KOPT-K1 (cell line): Measurements from ENCODE around the gene TMA7B.

Experiments used
- H3K27ac ChIP-seq: fragments of 200-600 bp; sonication (generic); 2 replicates; pipeline ENCODE4 v1.5.1; 2016; ENCODE audit warnings: antibody characterized with exemption, mild to moderate bottlenecking, low read depth, low read length; ENCODE audit not compliant: poor library complexity, severe bottlenecking
- H3K36me3 ChIP-seq: fragments of 200-600 bp; sonication (generic); 2 replicates; pipeline ENCODE4 v1.5.1; 2017; ENCODE audit warnings: antibody characterized with exemption, mild to moderate bottlenecking, low read length, moderate library complexity; ENCODE audit not compliant: insufficient read depth
- H3K9me3 ChIP-seq: fragments of 200-600 bp; sonication (generic); 2 replicates; pipeline ENCODE4 v1.5.1; 2017; ENCODE audit warnings: antibody characterized with exemption, low read length, mild to moderate bottlenecking; ENCODE audit not compliant: insufficient read depth, poor library complexity, severe bottlenecking

Gene TMA7B

DNA sequence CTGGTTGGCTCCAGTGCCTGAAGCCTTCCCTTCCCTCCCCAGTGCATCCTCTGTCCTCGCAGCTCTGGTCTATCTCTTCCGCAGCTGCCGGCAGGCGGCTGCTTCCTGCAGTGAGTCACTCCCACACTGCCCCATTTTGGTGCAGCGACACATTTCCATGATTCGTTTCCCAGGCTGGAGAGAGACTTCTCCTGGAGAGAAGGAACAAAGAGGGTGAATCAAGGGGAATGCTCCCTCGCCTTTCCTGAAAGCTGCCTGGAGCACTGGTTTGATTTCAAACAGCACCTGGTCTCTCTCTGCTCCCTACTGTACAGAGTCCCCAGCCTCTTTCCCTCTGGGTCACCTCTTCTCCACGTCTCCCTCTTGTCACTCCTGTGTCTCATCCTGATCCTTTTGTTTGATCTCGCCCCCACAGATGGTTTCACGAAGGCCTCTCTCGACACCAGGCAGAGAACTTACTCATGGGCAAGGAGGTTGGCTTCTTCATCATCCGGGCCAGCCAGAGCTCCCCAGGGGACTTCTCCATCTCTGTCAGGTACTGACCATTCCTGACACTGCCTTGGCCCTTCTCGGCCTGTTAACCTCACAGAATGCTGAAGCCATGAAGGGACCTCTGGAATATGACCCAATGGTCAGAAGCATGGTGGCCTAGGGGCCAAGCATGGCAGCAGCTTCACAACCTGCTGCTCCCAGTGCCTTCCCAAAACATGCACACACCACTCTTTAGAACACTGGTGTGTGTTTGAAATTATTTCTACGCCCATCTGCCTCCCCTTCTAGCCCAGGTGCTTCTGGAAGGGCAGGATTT is at the start of gene TMA7B:
Gene TMA7B (plus strand): TSS at position 758 of the 808 bp plus-strand sequence. CDS start 3,978 bp downstream, outside the sequence.
- H3K36me3 ChIP-seq, result peaks cover 100% of the 10 kb centered on the region
- H3K9me3 ChIP-seq, result no peaks in the 10 kb centered on the region
- H3K27ac ChIP-seq, result peak within 1 kb of the TSS; percentile 99

DNA sequence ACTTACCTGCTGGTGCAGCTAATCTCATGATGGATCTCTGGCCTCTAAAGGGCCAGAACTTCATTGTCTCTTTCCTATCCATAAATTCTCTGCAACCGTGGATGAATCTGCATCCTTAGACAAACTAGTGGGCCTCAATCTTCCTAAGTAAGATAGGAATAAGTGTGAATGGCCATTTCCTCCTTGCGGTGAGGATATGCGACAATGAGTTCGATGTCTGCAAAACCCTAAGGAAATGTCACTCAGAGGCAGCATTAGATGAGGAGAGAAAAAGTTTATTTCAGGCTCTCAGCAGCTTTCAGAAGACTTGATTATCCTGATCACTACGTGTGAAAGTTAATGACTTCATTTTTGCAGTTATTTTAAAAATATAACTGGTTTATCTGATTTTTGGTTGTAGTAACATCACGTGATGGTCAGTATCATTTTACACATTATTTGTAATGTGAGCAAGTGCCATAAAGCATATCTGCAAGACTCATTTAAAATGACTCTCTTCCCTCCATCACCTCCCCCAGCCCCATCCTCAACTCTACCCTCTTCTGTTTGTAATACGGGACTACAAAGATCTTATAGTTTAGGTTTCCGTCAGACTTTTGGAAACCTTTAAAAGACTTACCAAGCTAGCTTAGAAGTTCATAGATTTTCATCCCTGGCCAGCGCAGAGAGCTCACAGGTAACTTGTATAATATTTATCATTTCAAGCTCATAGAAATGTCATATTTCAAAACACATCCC is 49.2 kb upstream of the TMA7B start:
- Histone ChIP-seq H3K27ac (peak overlapping the region; percentile 27), H3K36me3 (peaks cover 6% of the 10 kb centered on the region; the same call in 1 of the 2 replicates), H3K9me3 (no peaks in the 10 kb centered on the region)

DNA sequence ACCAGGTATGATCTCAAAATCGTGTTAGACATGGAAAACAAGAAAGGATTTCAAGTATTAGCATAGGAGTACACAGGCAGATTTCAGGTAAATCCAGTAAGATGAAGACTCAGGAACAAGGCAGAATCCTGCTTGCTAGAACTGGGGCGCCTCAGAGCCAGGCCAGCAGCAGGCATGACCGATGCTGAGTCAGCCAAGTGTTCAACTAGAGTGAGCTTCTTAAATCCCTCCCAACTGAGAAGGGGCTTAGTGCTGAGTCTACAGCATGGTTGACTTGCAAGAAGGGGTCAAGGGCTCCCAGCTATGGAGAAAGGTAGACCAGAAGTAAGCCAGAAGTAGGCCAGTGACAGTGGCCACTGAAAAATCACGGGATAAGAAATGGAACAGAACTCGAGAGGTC is 46.9 kb upstream of the TMA7B start:
- Histone ChIP-seq H3K36me3 (peaks cover 6% of the 10 kb centered on the region; the same call in 1 of the 2 replicates), H3K9me3 (no peaks in the 10 kb centered on the region), H3K27ac (peak overlapping the region; percentile 40)

DNA sequence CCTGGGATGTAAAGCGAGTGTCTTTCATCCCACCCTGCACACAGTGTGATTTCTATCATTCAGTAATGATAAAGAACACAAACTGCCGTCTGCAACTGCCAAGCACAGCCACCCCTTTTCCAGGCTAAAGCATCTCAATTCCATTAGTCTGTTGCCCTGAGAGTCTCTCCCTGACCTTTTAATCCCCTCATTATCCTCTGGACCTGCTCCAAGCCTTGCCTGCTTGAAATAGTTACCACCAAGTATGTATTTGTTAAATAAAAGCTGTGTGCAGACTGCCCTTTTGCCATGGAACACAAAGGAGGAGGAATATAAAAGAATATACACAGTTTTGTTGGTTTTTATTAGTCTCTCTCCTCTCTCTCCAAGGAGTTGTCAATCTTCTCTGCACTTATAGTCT is 46.3 kb upstream of the TMA7B start:
- Histone ChIP-seq H3K36me3 (peaks cover 6% of the 10 kb centered on the region; the same call in 1 of the 2 replicates), H3K9me3 (no peaks in the 10 kb centered on the region), H3K27ac (peak overlapping the region; percentile 40)

DNA sequence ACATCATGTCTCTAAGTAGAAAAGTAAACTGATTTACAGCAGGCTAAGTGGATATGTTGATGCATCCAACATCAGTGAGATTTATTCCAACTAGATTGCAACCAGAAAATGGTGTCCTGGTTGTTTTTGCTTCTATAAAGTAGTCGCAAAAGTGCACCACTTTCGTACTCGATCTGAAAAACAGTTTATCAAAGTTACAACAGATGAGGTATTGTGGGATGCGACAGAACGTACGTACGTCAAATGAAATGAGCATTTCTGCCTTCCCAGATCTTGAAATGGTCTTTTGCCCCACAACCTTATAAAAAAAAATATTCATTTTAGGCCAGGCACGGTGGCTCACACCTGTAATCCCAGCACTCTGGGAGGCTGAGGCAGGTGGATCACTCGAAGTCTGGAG is 45.6 kb upstream of the TMA7B start:
- Histone ChIP-seq H3K9me3 (no peaks in the 10 kb centered on the region), H3K36me3 (peaks cover 6% of the 10 kb centered on the region; the same call in 1 of the 2 replicates), H3K27ac (peak overlapping the region; percentile 40)

DNA sequence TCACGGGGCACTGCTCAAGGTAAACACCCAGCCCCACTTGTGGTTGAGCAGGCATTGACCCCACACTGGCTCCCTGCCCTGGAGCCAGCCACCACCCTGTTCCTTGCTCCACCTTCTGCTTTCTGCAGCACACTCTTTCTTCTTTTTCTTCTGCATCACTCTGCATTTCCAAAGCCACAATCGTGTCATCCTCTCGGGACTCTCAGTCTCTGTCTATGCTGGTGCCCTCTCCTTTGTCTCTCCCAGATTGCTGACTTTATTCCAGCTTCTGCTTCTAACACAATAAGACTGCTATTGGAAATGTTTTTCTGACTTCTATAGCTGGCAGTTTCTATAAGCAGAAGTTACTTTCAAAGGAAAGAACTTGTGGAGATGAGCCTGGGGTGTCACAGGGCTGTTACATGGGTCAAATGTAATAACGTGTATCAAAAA is 44.9 kb upstream of the TMA7B start:
- Histone ChIP-seq H3K27ac (peak overlapping the region; percentile 40), H3K36me3 (peaks cover 6% of the 10 kb centered on the region; the same call in 1 of the 2 replicates), H3K9me3 (no peaks in the 10 kb centered on the region)

DNA sequence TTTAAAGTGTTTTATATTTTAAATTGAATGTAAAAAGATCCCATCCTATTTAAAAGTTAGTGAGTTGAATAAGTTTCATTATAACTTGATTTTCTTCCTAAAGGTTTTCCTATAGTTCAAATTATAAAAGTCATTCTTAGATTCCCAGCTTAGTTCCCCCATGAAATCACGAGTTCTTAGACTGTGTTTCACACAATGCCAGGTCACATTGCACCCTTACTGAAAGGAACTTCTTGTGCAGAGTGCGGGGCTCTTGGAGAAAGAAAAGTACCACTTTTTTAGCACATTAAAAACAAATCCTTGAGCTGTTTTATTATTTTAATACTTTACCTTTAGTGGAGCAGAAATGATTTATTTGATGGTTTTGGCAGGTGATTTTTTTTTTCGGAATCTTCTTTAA is 43.7 kb upstream of the TMA7B start:
- peaks cover 3% of the 10 kb centered on the region; the same call in 1 of the 2 replicates for H3K36me3 ChIP-seq
- H3K9me3 ChIP-seq, result no peaks in the 10 kb centered on the region
- H3K27ac ChIP-seq, result peak overlapping the region; percentile 40

DNA sequence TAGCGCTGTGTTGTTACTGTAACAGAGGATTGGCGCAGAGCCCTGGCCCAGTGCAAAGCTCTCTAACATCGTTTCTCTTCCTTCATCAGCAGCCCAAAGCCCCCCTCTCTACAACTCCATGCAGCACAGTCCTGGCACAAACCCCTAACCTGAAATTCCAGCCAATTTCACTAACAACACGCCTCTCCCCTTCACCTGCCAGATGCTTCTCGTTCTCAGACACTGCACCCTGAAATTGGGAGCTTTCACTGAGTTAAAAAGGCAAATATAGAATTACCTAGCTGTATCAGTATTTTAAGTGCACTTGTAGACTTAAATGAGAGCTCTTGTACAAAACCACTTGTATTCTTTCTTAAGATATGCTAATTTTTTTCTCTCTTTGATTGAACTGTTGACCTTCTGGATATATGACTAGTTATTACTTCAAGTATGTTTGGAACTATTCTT is 43.0 kb upstream of the TMA7B start:
- Histone ChIP-seq H3K36me3 (no peaks in the 10 kb centered on the region), H3K9me3 (no peaks in the 10 kb centered on the region), H3K27ac (peak overlapping the region; percentile 99)

DNA sequence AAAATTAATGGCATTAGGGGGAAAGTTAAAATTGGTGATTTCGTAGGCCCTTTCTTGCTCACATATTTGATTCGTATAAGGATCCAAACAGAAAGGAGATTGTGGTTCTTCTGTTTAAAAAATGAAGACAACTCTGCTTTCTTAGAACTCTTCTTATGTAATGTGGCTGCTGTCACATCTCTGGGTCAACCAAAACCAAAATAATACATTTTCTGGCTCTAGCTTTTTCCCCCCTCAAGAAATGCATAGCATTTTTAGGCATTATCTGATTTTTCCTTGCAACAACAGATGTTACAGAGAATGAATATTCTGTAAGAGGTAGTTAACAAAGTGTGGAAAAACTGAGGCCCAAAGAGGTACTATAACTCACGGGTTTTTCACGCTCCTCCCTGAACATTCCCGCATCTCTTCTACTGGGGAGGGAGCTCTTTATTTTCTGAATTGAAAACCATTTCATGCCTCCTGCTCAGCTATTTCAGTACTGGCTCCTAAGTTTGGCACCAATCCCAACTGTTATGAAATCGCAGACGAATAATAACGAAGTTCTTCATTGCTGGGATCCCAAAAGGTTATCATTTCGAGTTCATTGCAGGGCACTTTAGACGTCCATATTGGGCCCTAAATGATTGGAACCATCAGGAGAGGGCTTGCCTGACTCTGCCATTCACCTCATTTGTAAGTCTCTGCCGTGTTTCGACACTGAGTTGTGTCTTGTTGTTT is 42.3 kb upstream of the TMA7B start:
- H3K27ac ChIP-seq, result peak overlapping the region; percentile 99
- H3K9me3 ChIP-seq, result no peaks in the 10 kb centered on the region
- H3K36me3 ChIP-seq, result no peaks in the 10 kb centered on the region

DNA sequence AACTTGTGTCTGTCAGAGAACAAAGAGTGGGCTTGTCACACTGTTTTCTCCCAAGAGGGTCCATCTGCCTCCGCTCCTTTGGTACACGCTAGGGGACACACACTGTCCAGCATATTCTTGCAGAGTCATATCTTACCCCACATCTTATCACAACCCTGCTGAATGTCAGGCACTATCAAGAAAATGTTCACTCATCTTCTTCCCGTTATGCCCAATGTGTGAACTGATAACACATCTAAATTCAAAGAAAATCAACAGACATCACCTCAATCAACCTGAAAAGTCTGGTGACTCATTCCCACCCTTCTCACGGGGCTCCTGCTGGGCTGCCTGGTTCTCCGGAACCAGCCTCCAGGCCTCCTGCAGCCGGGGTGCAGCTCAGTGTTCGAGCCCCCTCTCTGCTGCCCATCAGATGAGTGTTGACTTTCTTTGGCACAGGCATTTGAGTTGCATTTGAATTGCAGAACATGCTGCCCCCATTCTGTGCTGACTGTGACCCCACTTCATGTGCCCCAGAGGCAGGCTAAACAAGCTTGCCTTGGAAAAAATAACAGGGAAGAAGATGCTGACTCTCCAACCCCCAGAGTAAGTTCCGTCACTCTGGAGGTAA is 40.0 kb upstream of the TMA7B start:
- no peaks in the 10 kb centered on the region for H3K9me3 ChIP-seq
- H3K36me3 ChIP-seq, result no peaks in the 10 kb centered on the region
- peak overlapping the region; percentile 99 for H3K27ac ChIP-seq

DNA sequence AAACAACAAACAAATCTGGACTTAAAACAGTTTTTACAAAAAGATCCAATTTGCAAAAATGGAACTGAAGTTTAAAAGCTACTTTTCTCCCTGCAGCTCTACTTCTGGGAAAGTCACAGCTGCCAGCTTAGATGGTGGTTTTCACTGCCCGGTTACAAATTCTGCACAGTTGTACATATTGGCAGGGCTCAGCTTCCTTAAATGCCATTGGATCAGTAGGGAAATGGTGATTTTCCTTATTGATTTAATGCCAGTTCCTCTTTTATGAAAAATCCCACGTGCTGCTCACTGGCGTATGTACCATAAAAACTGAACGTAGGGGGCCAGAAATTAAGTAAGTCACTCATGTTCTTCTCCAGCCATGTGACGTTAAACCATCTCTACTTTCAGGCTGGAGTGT is 36.5 kb upstream of the TMA7B start:
- H3K36me3 ChIP-seq, result no peaks in the 10 kb centered on the region
- peak overlapping the region; percentile 99 for H3K27ac ChIP-seq
- H3K9me3 ChIP-seq, result no peaks in the 10 kb centered on the region

DNA sequence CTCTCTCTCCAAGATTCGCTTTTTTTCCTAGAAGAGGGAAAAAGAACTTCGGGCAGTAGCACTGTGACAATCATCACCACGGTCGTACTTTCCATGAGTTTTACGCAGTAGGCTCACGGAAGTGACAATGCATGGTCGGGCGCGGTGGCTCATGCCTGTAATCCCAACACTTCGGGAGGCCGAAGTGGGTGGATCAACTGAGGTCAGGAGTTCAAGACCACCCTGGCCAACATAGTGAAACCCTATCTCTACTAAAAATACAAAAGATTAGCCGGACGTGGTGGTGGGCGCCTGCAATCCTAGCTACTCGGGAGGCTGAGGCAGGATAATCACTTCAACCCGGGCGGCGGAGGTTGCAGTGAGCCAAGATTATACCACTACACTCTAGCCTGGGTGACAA is 35.9 kb upstream of the TMA7B start:
- Histone ChIP-seq H3K36me3 (no peaks in the 10 kb centered on the region), H3K9me3 (no peaks in the 10 kb centered on the region), H3K27ac (peak overlapping the region; percentile 99)

DNA sequence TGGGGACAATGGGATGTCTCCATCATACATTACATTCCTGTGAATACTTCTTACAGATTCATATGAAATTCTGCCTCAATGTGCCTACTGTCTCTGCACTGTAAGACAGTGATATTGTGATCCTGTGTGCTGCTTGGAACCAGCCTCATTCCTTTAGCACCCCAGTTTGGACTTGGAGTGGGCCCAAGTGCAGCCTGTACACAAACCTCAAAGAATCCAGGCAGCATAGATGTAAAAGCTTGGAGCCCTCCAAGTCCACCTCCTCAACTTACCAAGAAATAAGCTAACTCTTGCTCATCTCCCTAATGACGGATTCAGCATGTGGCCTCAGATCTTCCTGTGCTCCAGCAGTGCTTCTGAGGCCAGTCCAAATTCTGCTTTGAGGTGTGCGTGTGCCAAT is 34.9 kb upstream of the TMA7B start:
- no peaks in the 10 kb centered on the region for H3K9me3 ChIP-seq
- peak overlapping the region; percentile 99 for H3K27ac ChIP-seq
- H3K36me3 ChIP-seq, result 0 out of 2 replicates have a peak, but pooled peaks cover 3% of the 10 kb centered on the region

DNA sequence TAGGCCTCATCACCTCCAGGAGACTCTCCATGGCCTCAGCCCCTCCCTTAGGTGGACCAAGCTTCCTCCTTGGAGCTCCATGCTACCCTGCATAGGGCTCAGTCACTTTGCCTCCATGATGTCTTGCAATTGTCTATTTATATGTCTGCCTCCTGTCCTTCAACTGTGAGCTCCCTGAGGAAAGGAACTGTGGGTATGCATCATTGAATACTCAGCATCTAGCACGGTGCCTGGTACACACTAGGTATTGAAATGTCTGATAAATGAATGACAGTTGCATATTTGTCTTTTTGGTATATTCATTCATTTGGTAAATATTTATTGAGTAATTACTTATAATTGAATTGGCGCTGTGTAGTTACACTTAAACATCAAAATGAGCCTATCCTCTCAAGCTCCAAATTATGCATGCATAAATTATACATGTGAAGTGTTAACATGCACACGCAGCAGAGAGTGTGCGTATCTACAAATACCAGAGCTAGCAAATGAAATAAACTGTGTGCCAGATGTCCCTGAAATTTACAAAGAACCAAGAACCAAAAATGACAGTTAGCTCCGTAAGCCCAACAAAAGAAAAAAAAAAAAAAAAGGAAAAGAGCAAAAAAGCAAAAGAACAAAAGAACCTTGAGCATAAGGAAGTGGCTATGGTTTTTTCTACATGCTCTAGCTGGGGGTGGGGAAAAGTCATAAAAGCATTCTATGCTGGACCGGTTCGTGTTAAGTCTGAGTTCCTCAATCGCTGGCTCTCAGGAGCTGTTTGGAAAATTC is 34.1 kb upstream of the TMA7B start:
- Histone ChIP-seq H3K36me3 (peaks cover 9% of the 10 kb centered on the region; the same call in 1 of the 2 replicates), H3K27ac (peak overlapping the region; percentile 99), H3K9me3 (no peaks in the 10 kb centered on the region)
